ENCODE data around the gene SCNN1G.
A peak's percentile ranks its signal among the peaks of the same experiment; 100 is the strongest.
"Not testable (repeated sequence)": the region's sequence is repeated elsewhere in the genome, so short reads cannot be mapped to it uniquely, and the experiment has no call there.

The SCNN1G gene

GRCh38 chr16:23182679-23183542, at the start of gene SCNN1G:
Gene SCNN1G (plus strand): TSS chr16:23182745. CDS start chr16:23186272, 3,527 bp downstream.
- no peak for DNase-seq

GRCh38 chr16:23132775-23133463, 49.6 kb upstream of the SCNN1G start:
- no peak for DNase-seq

- DNase-seq = no peak
Observed at GRCh38 chr16:23134274-23134673, 48.3 kb upstream of the SCNN1G start.

GRCh38 chr16:23137256-23137655, 45.3 kb upstream of the SCNN1G start:
- DNase-seq = no peak

GRCh38 chr16:23137818-23138217, 44.7 kb upstream of the SCNN1G start:
- DNase-seq = no peak

- DNase-seq = no peak
Observed at GRCh38 chr16:23140107-23140506, 42.4 kb upstream of the SCNN1G start.

GRCh38 chr16:23141033-23141432, 41.5 kb upstream of the SCNN1G start:
- DNase-seq = no peak

GRCh38 chr16:23141500-23141899, 41.0 kb upstream of the SCNN1G start:
- DNase-seq = no peak

- DNase-seq = no peak
Observed at GRCh38 chr16:23141959-23142740, 40.4 kb upstream of the SCNN1G start.

GRCh38 chr16:23143391-23143790, 39.2 kb upstream of the SCNN1G start:
- no peak for DNase-seq

- not testable (repeated sequence) for DNase-seq
Observed at GRCh38 chr16:23144393-23144792, 38.2 kb upstream of the SCNN1G start.

GRCh38 chr16:23145186-23145585, 37.4 kb upstream of the SCNN1G start:
- DNase-seq = no peak

- no peak for DNase-seq
Observed at GRCh38 chr16:23145608-23146007, 36.9 kb upstream of the SCNN1G start.

- no peak for DNase-seq
Observed at GRCh38 chr16:23146877-23147601, 35.5 kb upstream of the SCNN1G start.

- no peak for DNase-seq
Observed at GRCh38 chr16:23147666-23148065, 34.9 kb upstream of the SCNN1G start.

- DNase-seq = no peak
Observed at GRCh38 chr16:23148166-23148512, 34.4 kb upstream of the SCNN1G start.

GRCh38 chr16:23148513-23149266, 33.9 kb upstream of the SCNN1G start:
- peak; percentile 79 for DNase-seq

- DNase-seq = peak; percentile 95
Observed at GRCh38 chr16:23149267-23149992, 33.1 kb upstream of the SCNN1G start, which contains the start of gene USP31. Gene USP31 (minus strand): TSS chr16:23149452. CDS start chr16:23149270, 182 bp downstream.

GRCh38 chr16:23149993-23150364, 32.6 kb upstream of the SCNN1G start:
- no peak for DNase-seq

GRCh38 chr16:23152386-23153178, 30.0 kb upstream of the SCNN1G start:
- no peak for DNase-seq
